GM11168 (cell line): ENCODE results near the gene TMEM232.
"Not testable (repeated sequence)": the region's sequence is repeated elsewhere in the genome, so short reads cannot be mapped to it uniquely, and the experiment has no call there.

ENCODE experiments used
- in situ Hi-C: fragments of 300-500 bp; cut with MboI; formaldehyde crosslinking; loops from one replicate; pipeline ENCODE4 v1.12.0; 2022; ENCODE audit warnings: low sequenced_read_pairs; ENCODE audit not compliant: unreplicated experiment

The TMEM232 gene

GRCh38 chr5:110544603-110545002, 181.9 kb downstream of the TMEM232 start:
- in situ Hi-C loops: no loop called here

- in situ Hi-C loops: no loop called here
Observed at GRCh38 chr5:110542949-110543348, 183.5 kb downstream of the TMEM232 start.

GRCh38 chr5:110536120-110537115, 190.1 kb downstream of the TMEM232 start:
- in situ Hi-C loops: no loop called here

GRCh38 chr5:110535146-110535545, 191.3 kb downstream of the TMEM232 start:
- in situ Hi-C loops: not testable (repeated sequence)

GRCh38 chr5:110525762-110526161, 200.7 kb downstream of the TMEM232 start:
- in situ Hi-C loops: no loop called here

GRCh38 chr5:110517396-110517795, 209.1 kb downstream of the TMEM232 start:
- in situ Hi-C loops: no loop called here

GRCh38 chr5:110514030-110514429, 212.4 kb downstream of the TMEM232 start:
- in situ Hi-C loops: no loop called here

GRCh38 chr5:110512266-110512665, 214.2 kb downstream of the TMEM232 start:
- in situ Hi-C loops: no loop called here

- in situ Hi-C loops: no loop called here
Observed at GRCh38 chr5:110510146-110510545, 216.3 kb downstream of the TMEM232 start.

GRCh38 chr5:110507972-110508371, 218.5 kb downstream of the TMEM232 start:
- in situ Hi-C loops: no loop called here

- in situ Hi-C loops: no loop called here
Observed at GRCh38 chr5:110506378-110506777, 220.1 kb downstream of the TMEM232 start.

- in situ Hi-C loops: no loop called here
Observed at GRCh38 chr5:110496276-110496675, 230.2 kb downstream of the TMEM232 start.

GRCh38 chr5:110492446-110492845, 234.0 kb downstream of the TMEM232 start:
- in situ Hi-C loops: no loop called here

- in situ Hi-C loops: no loop called here
Observed at GRCh38 chr5:110478895-110479294, 247.6 kb downstream of the TMEM232 start.

- in situ Hi-C loops: no loop called here
Observed at GRCh38 chr5:110477911-110478310, 248.6 kb downstream of the TMEM232 start.

GRCh38 chr5:110476164-110476563, 250.3 kb downstream of the TMEM232 start:
- in situ Hi-C loops: no loop called here

GRCh38 chr5:110475529-110475928, 250.9 kb downstream of the TMEM232 start:
- in situ Hi-C loops: no loop called here

- in situ Hi-C loops: no loop called here
Observed at GRCh38 chr5:110469486-110469885, 257.0 kb downstream of the TMEM232 start.

- in situ Hi-C loops: no loop called here
Observed at GRCh38 chr5:110463106-110463505, 263.4 kb downstream of the TMEM232 start.

- in situ Hi-C loops: no loop called here
Observed at GRCh38 chr5:110460837-110461236, 265.6 kb downstream of the TMEM232 start.

- in situ Hi-C loops: no loop called here
Observed at GRCh38 chr5:110458313-110458712, 268.2 kb downstream of the TMEM232 start.

GRCh38 chr5:110442856-110443255, 283.6 kb downstream of the TMEM232 start:
- in situ Hi-C loops: no loop called here
